ENCODE measurements around the gene CIROP.

DNA sequence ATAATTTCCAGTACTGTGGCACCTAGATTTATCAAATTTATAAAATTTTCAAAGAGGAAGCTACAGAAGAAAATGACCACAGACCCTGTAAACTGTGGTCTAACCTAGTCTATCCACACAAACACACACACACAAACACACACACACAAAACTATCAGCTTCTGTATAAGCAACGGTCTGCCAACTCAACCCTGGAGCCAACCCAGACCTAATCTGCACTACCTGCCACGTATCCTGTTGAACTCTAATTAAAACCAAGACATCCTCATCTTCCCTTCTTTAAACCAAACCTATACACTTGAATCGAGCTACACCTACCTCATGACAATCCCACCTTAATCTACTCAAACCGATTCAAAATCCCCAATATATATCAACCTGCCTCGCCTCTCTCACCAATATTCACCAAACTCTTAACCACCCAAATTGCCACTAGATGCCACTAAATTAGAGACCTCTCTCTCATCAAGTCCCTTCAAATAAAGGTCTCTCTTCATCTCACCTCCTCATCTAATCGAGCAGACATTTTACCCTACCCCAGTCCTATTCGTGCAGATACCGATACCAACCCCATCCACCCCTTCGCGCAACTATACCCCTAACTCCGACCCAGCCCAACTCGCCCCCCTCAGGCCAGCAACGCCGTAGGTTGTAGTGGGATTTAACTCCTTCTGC, 10.7 kb downstream of the CIROP start:
- TF ChIP-seq TAF1 (IDR thresholded peaks at IDR 0.05; ENCODE audit: borderline replicate concordance, low read depth, low read length), result no peak
- TF ChIP-seq POLR2A (IDR thresholded peaks at IDR 0.05; ENCODE audit: low read depth, low read length), result no peak
- no peak for TF ChIP-seq POLR2AphosphoS5 (IDR thresholded peaks at IDR 0.05; ENCODE audit: low read depth, low read length)
